Nephron progenitor cell (in vitro differentiated cells): Measurements from ENCODE around the gene LIPN.
A peak's percentile ranks its signal among the peaks of the same experiment; 100 is the strongest.
"Not testable (repeated sequence)": the region's sequence is repeated elsewhere in the genome, so short reads cannot be mapped to it uniquely, and the experiment has no call there.

Experiments used
- DNase-seq: peaks from one replicate; pipeline ENCODE4 v3.0.0; 2021
- H3K27ac Mint-ChIP-seq: 2 replicates; pipeline ENCODE4 v1.8.0; 2021; ENCODE audit warnings: mild to moderate bottlenecking, moderate library complexity, mixed read lengths
- H3K27me3 Mint-ChIP-seq: 2 replicates; pipeline ENCODE4 v1.8.0; 2021; ENCODE audit warnings: mild to moderate bottlenecking, low read depth, mixed read lengths; ENCODE audit not compliant: poor library complexity
- H3K36me3 Mint-ChIP-seq: 2 replicates; pipeline ENCODE4 v1.8.0; 2021; ENCODE audit warnings: low read depth, mixed read lengths
- H3K4me1 Mint-ChIP-seq: 2 replicates; pipeline ENCODE4 v1.8.0; 2021; ENCODE audit warnings: mixed read lengths
- H3K4me3 Mint-ChIP-seq: 2 replicates; pipeline ENCODE4 v1.8.0; 2021; ENCODE audit warnings: mild to moderate bottlenecking, moderate library complexity, mixed read lengths
- H3K9me3 Mint-ChIP-seq: 2 replicates; pipeline ENCODE4 v1.8.0; 2021; ENCODE audit warnings: mild to moderate bottlenecking, moderate library complexity, mixed read lengths
- TF ChIP-seq, protein P1 (sequence below): fragments of 200-600 bp; sonication (generic); IDR thresholded peaks from 2 replicates; pipeline ENCODE4 v1.5.0; 2021; ENCODE audit warnings: antibody characterized with exemption

Gene LIPN

DNA sequence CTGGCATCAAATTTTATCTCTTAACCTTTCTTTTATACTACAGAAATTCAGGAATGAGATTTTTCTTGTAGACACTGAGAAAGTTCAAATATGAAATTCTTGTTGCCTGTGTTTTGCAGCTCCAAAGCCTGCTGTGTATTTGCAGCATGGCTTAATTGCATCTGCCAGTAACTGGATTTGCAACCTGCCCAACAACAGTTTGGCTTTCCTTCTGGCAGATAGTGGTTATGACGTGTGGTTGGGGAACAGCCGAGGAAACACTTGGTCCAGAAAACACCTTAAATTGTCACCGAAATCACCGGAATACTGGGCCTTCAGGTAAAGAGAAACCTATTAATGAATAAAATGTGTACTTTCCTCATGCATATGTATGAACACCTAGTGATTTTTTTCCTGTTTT, 29.0 kb upstream of the LIPN start:
- Mint-ChIP-seq H3K4me3 (no peak overlapping the region), H3K27ac (no peak overlapping the region), H3K36me3 (no peaks in the 10 kb centered on the region), H3K4me1 (peaks cover 16% of the 10 kb centered on the region), H3K27me3 (peaks cover 4% of the 10 kb centered on the region), H3K9me3 (no peaks in the 10 kb centered on the region)
- no peak for DNase-seq
- TF ChIP-seq, protein P1, sequence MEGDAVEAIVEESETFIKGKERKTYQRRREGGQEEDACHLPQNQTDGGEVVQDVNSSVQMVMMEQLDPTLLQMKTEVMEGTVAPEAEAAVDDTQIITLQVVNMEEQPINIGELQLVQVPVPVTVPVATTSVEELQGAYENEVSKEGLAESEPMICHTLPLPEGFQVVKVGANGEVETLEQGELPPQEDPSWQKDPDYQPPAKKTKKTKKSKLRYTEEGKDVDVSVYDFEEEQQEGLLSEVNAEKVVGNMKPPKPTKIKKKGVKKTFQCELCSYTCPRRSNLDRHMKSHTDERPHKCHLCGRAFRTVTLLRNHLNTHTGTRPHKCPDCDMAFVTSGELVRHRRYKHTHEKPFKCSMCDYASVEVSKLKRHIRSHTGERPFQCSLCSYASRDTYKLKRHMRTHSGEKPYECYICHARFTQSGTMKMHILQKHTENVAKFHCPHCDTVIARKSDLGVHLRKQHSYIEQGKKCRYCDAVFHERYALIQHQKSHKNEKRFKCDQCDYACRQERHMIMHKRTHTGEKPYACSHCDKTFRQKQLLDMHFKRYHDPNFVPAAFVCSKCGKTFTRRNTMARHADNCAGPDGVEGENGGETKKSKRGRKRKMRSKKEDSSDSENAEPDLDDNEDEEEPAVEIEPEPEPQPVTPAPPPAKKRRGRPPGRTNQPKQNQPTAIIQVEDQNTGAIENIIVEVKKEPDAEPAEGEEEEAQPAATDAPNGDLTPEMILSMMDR = no peak

DNA sequence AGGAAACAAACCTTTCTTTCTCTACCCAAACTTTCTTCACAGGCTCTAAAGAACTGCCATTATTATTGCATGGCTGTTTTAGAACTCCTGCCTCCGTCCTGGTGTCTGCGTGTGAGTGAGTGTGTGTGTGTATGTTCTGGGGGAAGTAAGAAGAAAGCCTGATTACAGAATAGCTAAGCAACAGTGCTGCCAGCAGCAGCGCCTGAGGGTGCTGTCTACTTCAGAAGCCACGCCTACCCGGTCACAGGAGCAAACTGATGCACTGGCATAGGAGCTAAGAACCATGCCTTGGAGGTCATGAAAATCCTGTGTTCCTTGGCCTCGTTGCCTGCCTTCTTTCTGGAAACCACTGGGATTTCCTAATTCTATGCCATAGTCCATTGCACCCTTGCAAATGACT, 28.5 kb upstream of the LIPN start:
- H3K36me3 Mint-ChIP-seq = no peaks in the 10 kb centered on the region
- TF ChIP-seq, protein P1 = no peak
- no peak overlapping the region for H3K4me3 Mint-ChIP-seq
- peaks cover 4% of the 10 kb centered on the region for H3K27me3 Mint-ChIP-seq
- no peaks in the 10 kb centered on the region for H3K9me3 Mint-ChIP-seq
- DNase-seq = no peak
- H3K4me1 Mint-ChIP-seq = peaks cover 12% of the 10 kb centered on the region
- H3K27ac Mint-ChIP-seq = no peak overlapping the region

DNA sequence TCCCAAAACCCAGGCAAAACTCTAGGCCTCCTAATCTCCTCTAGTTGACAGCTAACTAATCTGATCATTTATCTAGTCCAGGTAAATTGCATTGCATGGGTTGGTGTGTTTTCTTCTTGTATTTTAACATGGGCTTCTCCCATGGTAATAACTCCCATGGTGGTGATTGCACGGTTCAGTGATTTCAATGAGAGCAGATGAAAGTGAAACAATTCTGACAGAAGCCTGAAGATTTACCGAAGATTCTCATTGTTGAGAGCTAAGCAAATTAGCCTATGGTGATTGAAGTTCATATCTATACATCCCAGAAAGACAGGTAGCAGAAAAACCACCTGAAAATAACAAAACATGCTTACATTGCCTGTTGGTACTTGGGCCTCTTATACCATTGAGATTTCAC, 26.6 kb upstream of the LIPN start:
- H3K36me3 Mint-ChIP-seq = no peaks in the 10 kb centered on the region
- H3K9me3 Mint-ChIP-seq = no peaks in the 10 kb centered on the region
- no peak overlapping the region for H3K27ac Mint-ChIP-seq
- DNase-seq = no peak
- peaks cover 12% of the 10 kb centered on the region for H3K4me1 Mint-ChIP-seq
- TF ChIP-seq, protein P1 = no peak
- peaks cover 3% of the 10 kb centered on the region for H3K27me3 Mint-ChIP-seq
- H3K4me3 Mint-ChIP-seq = no peak overlapping the region

DNA sequence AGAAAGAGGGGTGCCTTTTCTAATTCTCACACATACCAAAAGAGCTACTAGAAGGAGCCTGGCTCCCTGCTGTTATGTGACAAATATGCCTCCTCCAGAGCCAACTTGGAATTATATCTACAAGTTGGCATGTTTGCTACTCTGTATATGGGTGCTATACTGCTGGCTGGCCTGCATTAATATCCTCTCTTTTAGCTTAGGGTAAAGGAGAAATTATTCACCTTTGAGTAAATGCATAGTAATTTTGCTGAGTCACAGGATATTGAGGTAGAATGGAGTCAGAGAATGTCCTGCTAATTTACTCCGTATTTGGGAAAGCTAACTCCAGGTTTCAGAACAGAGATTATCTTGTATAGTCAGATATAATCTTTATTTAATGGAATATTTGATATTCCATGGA, 24.2 kb upstream of the LIPN start:
- H3K4me3 Mint-ChIP-seq = no peak overlapping the region
- H3K4me1 Mint-ChIP-seq = peaks cover 5% of the 10 kb centered on the region
- DNase-seq = no peak
- no peaks in the 10 kb centered on the region for H3K36me3 Mint-ChIP-seq
- no peaks in the 10 kb centered on the region for H3K9me3 Mint-ChIP-seq
- TF ChIP-seq, protein P1 = no peak
- H3K27me3 Mint-ChIP-seq = peaks cover 3% of the 10 kb centered on the region
- no peak overlapping the region for H3K27ac Mint-ChIP-seq

DNA sequence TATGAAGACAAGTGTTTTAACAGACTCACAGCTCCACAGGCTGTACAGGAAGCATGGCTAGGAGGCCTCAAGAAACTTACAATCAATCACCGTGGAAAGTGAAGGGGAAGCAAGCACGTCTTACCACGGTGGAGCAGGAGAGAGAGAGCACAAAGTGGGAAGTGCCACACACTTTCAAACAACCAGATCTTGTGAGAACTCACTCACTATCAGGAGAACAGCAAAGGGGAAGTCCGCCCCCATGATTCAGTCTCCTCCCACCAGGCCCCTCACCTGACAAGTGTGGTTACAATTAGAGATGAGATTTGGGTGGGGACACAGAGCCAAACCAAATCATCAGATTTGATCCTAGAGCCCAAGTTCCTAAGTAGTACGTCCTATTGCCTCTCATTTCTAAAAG, 17.9 kb upstream of the LIPN start:
- peak overlapping the region; percentile 11 for H3K27ac Mint-ChIP-seq
- not testable (repeated sequence) for H3K27me3 Mint-ChIP-seq, H3K9me3 Mint-ChIP-seq, H3K4me3 Mint-ChIP-seq, H3K4me1 Mint-ChIP-seq, H3K36me3 Mint-ChIP-seq, DNase-seq

DNA sequence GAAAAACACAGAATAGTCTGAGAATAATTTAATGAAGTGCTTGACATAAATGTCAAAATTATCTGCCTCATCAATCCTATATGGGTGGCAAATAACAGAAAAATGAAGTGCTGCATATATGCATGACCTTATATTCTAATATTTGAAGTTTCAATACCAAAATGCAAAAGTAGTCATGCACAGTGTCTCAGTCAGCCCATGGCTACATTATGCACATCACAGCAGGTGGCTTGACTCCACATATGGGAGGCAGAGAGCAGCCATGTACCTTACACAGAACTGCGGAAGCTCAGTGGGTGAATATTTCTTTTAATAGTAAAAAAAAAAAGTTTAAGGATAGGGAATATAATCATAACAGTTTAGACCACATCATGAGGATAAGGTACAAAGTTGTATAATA, 17.4 kb upstream of the LIPN start:
- Mint-ChIP-seq H3K36me3 (no peaks in the 10 kb centered on the region), H3K4me1 (no peaks in the 10 kb centered on the region), H3K4me3 (no peak overlapping the region), H3K27me3 (peaks cover 3% of the 10 kb centered on the region), H3K27ac (no peak overlapping the region), H3K9me3 (peaks cover 5% of the 10 kb centered on the region)
- TF ChIP-seq, protein P1 = no peak
- DNase-seq = no peak
